Neural progenitor cell (in vitro differentiated cells): ENCODE measurements around the gene CDH13. TPM values are rescaled to one million over a fixed set of nuclear protein-coding genes. Genes with fewer than 3 reads are reported as not detected.
A peak's percentile ranks its signal among the peaks of the same experiment; 100 is the strongest.

Experiments used
- DNase-seq: peaks from one replicate; pipeline ENCODE4 v3.0.0-alpha.2; 2016; ENCODE audit warnings: low spot score
- H2AFZ ChIP-seq: fragments of 200-600 bp; sonication (generic); replicated peaks from 2 replicates; pipeline ENCODE4 v1.6.1; 2016; ENCODE audit warnings: antibody characterized with exemption
- H3F3A ChIP-seq: fragments of 200-600 bp; sonication (generic); 2 replicates; pipeline ENCODE4 v1.6.1; 2016; ENCODE audit warnings: antibody characterized with exemption, low read depth
- H3K27ac ChIP-seq: fragments of 200-600 bp; sonication (generic); 2 replicates; pipeline ENCODE4 v1.5.1; 2016; ENCODE audit warnings: mild to moderate bottlenecking
- H3K27me3 ChIP-seq: fragments of 200-600 bp; sonication (generic); 2 replicates; pipeline ENCODE4 v1.6.1; 2016; ENCODE audit warnings: mild to moderate bottlenecking, moderate library complexity
- H3K36me3 ChIP-seq: fragments of 200-600 bp; sonication (generic); 2 replicates; pipeline ENCODE4 v1.5.1; 2016
- H3K4me1 ChIP-seq: fragments of 200-600 bp; sonication (generic); 2 replicates; pipeline ENCODE4 v1.6.1; 2016; ENCODE audit warnings: mixed run types
- H3K4me2 ChIP-seq: fragments of 200-600 bp; sonication (generic); 2 replicates; pipeline ENCODE4 v1.6.1; 2016
- H3K4me3 ChIP-seq: fragments of 200-600 bp; sonication (generic); 2 replicates; pipeline ENCODE4 v1.5.1; 2016
- H3K79me2 ChIP-seq: fragments of 200-600 bp; sonication (generic); 2 replicates; pipeline ENCODE4 v1.6.1; 2016; ENCODE audit warnings: low read depth
- H3K9ac ChIP-seq: fragments of 200-600 bp; sonication (generic); 2 replicates; pipeline ENCODE4 v1.6.1; 2016
- H3K9me3 ChIP-seq: fragments of 200-600 bp; sonication (generic); 2 replicates; pipeline ENCODE4 v1.5.1; 2016; ENCODE audit warnings: low read depth
- H4K20me1 ChIP-seq: fragments of 200-600 bp; sonication (generic); 2 replicates; pipeline ENCODE4 v1.6.1; 2016; ENCODE audit warnings: low read depth
- H3K27ac Mint-ChIP-seq: 3 replicates; pipeline ENCODE4 v1.8.0; 2021; ENCODE audit warnings: mixed read lengths
- H3K27me3 Mint-ChIP-seq: 2 replicates; pipeline ENCODE4 v1.8.0; 2022; ENCODE audit warnings: low read depth, mild to moderate bottlenecking, inconsistent platforms, moderate library complexity, mixed read lengths; ENCODE audit not compliant: insufficient read depth
- H3K36me3 Mint-ChIP-seq: 3 replicates; pipeline ENCODE4 v1.8.0; 2021; ENCODE audit warnings: mixed read lengths
- H3K4me1 Mint-ChIP-seq: 3 replicates; pipeline ENCODE4 v1.8.0; 2021; ENCODE audit warnings: mixed read lengths
- H3K4me3 Mint-ChIP-seq: 3 replicates; pipeline ENCODE4 v1.8.0; 2021; ENCODE audit warnings: mild to moderate bottlenecking, moderate library complexity, mixed read lengths
- H3K9me3 Mint-ChIP-seq: 3 replicates; pipeline ENCODE4 v1.8.0; 2020; ENCODE audit warnings: mixed read lengths
- EZH2 ChIP-seq: fragments of 200-600 bp; sonication (generic); IDR thresholded peaks from 2 replicates; pipeline ENCODE4 v1.6.1; 2017; ENCODE audit warnings: antibody characterized with exemption, mild to moderate bottlenecking, moderate library complexity
- EZH2phosphoT487 ChIP-seq: fragments of 200-600 bp; sonication (generic); IDR thresholded peaks from 2 replicates; pipeline ENCODE4 v1.6.1; 2017; ENCODE audit warnings: antibody characterized with exemption
- total RNA-seq: library from RNA; depleted of rRNA; stranded (reverse); fragments of >200 nt; gene quantifications from 2 replicates; pipeline ENCODE4 v1.2.3, GENCODE V29; 2015; ENCODE audit warnings: low replicate concordance
- TF ChIP-seq, protein P1 (sequence below): fragments of 200-600 bp; sonication (generic); IDR thresholded peaks from 2 replicates; pipeline ENCODE4 v1.5.1; 2017; ENCODE audit warnings: antibody characterized with exemption, mild to moderate bottlenecking

The CDH13 gene
- total RNA-seq, 1 donor from 2014 or later, result 3.0 TPM

DNA sequence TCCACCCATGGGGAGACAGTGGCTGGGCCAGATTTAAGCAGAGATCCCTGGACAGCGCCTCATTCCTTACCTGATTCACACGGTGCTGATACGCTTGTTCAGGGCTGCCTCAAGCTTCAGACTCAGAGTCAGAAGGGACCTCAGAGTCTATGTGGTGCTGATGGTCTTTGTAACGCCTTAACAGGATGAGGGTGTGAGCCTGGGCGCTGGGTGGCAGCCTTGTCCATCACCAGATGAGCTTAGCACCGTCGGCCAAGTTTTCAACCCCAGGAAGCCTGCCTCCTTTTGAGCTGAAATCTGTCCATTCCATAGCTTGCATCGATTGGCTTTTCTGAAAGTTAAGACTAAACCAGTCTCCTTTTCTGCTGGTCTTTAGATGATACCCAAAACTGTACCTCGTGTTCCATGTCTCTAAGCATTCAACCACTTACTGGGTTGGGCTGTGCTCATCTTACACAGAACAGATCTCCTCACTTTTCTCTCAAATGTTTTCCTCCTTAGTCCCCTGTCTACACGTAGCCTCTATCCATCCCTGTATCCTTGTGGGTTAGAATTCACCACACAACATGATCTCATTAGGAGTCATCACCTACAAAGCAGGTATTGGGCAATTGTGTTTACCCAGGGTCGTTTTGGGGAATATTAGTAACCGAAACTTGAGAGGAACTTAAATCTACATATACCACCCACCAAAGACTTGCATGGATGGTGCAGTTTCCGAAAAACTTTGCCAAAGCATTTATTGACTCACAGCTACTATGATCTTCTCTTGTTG, 573.4 kb downstream of the CDH13 start:
- no peaks in the 10 kb centered on the region for H4K20me1 ChIP-seq
- no peak overlapping the region for H2AFZ ChIP-seq
- H3K4me3 Mint-ChIP-seq, result no peak overlapping the region
- H3K79me2 ChIP-seq, result no peaks in the 10 kb centered on the region
- no peak overlapping the region for H3K4me2 ChIP-seq
- no peak overlapping the region for H3K9ac ChIP-seq
- no peaks in the 10 kb centered on the region for H3K27me3 ChIP-seq
- no peaks in the 10 kb centered on the region for H3K36me3 Mint-ChIP-seq
- no peaks in the 10 kb centered on the region for H3F3A ChIP-seq
- H3K9me3 ChIP-seq, result no peaks in the 10 kb centered on the region
- no peaks in the 10 kb centered on the region for H3K9me3 Mint-ChIP-seq
- no peak overlapping the region for H3K27ac Mint-ChIP-seq
- peak; percentile 43 for DNase-seq
- peaks cover 6% of the 10 kb centered on the region for H3K27me3 Mint-ChIP-seq
- no peaks in the 10 kb centered on the region for H3K36me3 ChIP-seq
- H3K4me3 ChIP-seq, result no peak overlapping the region
- no peaks in the 10 kb centered on the region for H3K4me1 ChIP-seq
- no peak overlapping the region for H3K27ac ChIP-seq
- TF ChIP-seq, protein P1, sequence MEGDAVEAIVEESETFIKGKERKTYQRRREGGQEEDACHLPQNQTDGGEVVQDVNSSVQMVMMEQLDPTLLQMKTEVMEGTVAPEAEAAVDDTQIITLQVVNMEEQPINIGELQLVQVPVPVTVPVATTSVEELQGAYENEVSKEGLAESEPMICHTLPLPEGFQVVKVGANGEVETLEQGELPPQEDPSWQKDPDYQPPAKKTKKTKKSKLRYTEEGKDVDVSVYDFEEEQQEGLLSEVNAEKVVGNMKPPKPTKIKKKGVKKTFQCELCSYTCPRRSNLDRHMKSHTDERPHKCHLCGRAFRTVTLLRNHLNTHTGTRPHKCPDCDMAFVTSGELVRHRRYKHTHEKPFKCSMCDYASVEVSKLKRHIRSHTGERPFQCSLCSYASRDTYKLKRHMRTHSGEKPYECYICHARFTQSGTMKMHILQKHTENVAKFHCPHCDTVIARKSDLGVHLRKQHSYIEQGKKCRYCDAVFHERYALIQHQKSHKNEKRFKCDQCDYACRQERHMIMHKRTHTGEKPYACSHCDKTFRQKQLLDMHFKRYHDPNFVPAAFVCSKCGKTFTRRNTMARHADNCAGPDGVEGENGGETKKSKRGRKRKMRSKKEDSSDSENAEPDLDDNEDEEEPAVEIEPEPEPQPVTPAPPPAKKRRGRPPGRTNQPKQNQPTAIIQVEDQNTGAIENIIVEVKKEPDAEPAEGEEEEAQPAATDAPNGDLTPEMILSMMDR, result peak; percentile 27
- no peak for TF ChIP-seq EZH2
- no peaks in the 10 kb centered on the region for H3K4me1 Mint-ChIP-seq

- Histone ChIP-seq H3K4me1 (no peaks in the 10 kb centered on the region), H3K27ac (no peak overlapping the region), H3K79me2 (no peaks in the 10 kb centered on the region), H3K4me3 (no peak overlapping the region), H3K9ac (no peak overlapping the region), H2AFZ (no peak overlapping the region), H3K36me3 (no peaks in the 10 kb centered on the region), H3F3A (no peaks in the 10 kb centered on the region), H3K27me3 (no peaks in the 10 kb centered on the region), H4K20me1 (no peaks in the 10 kb centered on the region), H3K4me2 (no peak overlapping the region), H3K9me3 (no peaks in the 10 kb centered on the region)
- Mint-ChIP-seq H3K36me3 (no peaks in the 10 kb centered on the region), H3K9me3 (no peaks in the 10 kb centered on the region), H3K27me3 (peaks cover 6% of the 10 kb centered on the region), H3K27ac (no peak overlapping the region), H3K4me3 (no peak overlapping the region), H3K4me1 (no peaks in the 10 kb centered on the region)
- TF ChIP-seq EZH2 (no peak), EZH2phosphoT487 (no peak)
- TF ChIP-seq, protein P1, result no peak
- DNase-seq, result no peak
These were observed 575.0 kb downstream of the CDH13 start for GRCh38 chr16:83201748-83202147.

GRCh38 chr16:83205896-83206295, 579.1 kb downstream of the CDH13 start:
- Mint-ChIP-seq H3K4me3 (no peak overlapping the region), H3K9me3 (no peaks in the 10 kb centered on the region), H3K27me3 (peaks cover 8% of the 10 kb centered on the region), H3K36me3 (no peaks in the 10 kb centered on the region), H3K27ac (no peak overlapping the region), H3K4me1 (no peaks in the 10 kb centered on the region)
- Histone ChIP-seq H3K79me2 (no peaks in the 10 kb centered on the region), H2AFZ (no peak overlapping the region), H3K9me3 (no peaks in the 10 kb centered on the region), H3K4me1 (no peaks in the 10 kb centered on the region), H3K4me2 (no peak overlapping the region), H3K27me3 (no peaks in the 10 kb centered on the region), H4K20me1 (no peaks in the 10 kb centered on the region), H3K9ac (no peak overlapping the region), H3K4me3 (no peak overlapping the region), H3K36me3 (no peaks in the 10 kb centered on the region), H3F3A (no peaks in the 10 kb centered on the region), H3K27ac (no peak overlapping the region)
- no peak for DNase-seq
- TF ChIP-seq, protein P1, result no peak
- TF ChIP-seq EZH2 (no peak), EZH2phosphoT487 (no peak)
